ENCODE data around the gene SKIL. TPM values are rescaled to one million over a fixed set of nuclear protein-coding genes. Genes with fewer than 3 reads are reported as not detected.
A peak's percentile ranks its signal among the peaks of the same experiment; 100 is the strongest.

SKIL gene
- total and polyA plus RNA-seq, 3 experiments from 2014 or later, result 3.2 to 29.0 (median 25.9) TPM

GRCh38 chr3:170387950-170388349 is 30.4 kb downstream of the SKIL start:
- H3K27me3 ChIP-seq (ENCODE audit: insufficient read depth, low read length, poor library complexity, severe bottlenecking), result no peaks in the 10 kb centered on the region
- no peak for DNase-seq
- Mint-ChIP-seq H3K27ac (no peak overlapping the region), H3K36me3 (peaks cover 10 to 76% (median 21%) of the 10 kb centered on the region in 3 donors), H3K4me3 (no peak overlapping the region), H3K9me3 (no peaks in the 10 kb centered on the region), H3K4me1 (peaks cover 3 to 14% (median 9%) of the 10 kb centered on the region in 3 donors), H3K27me3 (no peaks in the 10 kb centered on the region)
- H3K27ac ChIP-seq (ENCODE audit: low read depth, low read length), result no peak overlapping the region
- POLR2A ChIA-PET, result interaction anchor here (0.7 kb wide), 1 partner anchor 262 kb away, joined by 8 read pairs; no protein-coding TSS in a partner anchor
- H3K4me1 ChIP-seq (ENCODE audit: insufficient read depth, low read length), result no peaks in the 10 kb centered on the region
- H3K4me3 ChIP-seq (ENCODE audit: low read length), result no peak overlapping the region
- peaks cover 4% of the 10 kb centered on the region for H3K36me3 ChIP-seq (ENCODE audit: insufficient read depth, low read length)
- CTCF ChIA-PET, result no interaction called here
- H3K9me3 ChIP-seq (ENCODE audit: low read length), result no peaks in the 10 kb centered on the region

- Histone ChIP-seq H3K36me3 (ENCODE audit: insufficient read depth, low read length) (peaks cover 4% of the 10 kb centered on the region), H3K4me1 (ENCODE audit: insufficient read depth, low read length) (no peaks in the 10 kb centered on the region), H3K27me3 (ENCODE audit: insufficient read depth, low read length, poor library complexity, severe bottlenecking) (no peaks in the 10 kb centered on the region), H3K4me3 (ENCODE audit: low read length) (no peak overlapping the region), H3K9me3 (ENCODE audit: low read length) (no peaks in the 10 kb centered on the region), H3K27ac (ENCODE audit: low read depth, low read length) (no peak overlapping the region)
- CTCF ChIA-PET, result interaction anchor here (0.8 kb wide), 1 partner anchor 253 kb away, joined by 3 read pairs; no protein-coding TSS in a partner anchor
- H3K4me3 Mint-ChIP-seq, result no peak overlapping the region
- H3K36me3 Mint-ChIP-seq, result peaks cover 10 to 56% (median 13%) of the 10 kb centered on the region in 3 donors
- no peak for DNase-seq
- H3K27me3 Mint-ChIP-seq, result no peaks in the 10 kb centered on the region
- POLR2A ChIA-PET, result interaction anchor here (0.6 to 1.2 kb wide), 2 partner anchors 34 to 198 kb away, joined by 3 to 6 read pairs; no protein-coding TSS in a partner anchor
- H3K27ac Mint-ChIP-seq, result peak overlapping the region in 2 of 8 donors; percentile 46 to 77
- H3K9me3 Mint-ChIP-seq, result no peaks in the 10 kb centered on the region
- H3K4me1 Mint-ChIP-seq, result peaks cover 0 to 3% (median 0%) of the 10 kb centered on the region in 3 donors
These were observed 33.6 kb downstream of the SKIL start for GRCh38 chr3:170391108-170391507.

- H3K4me1 Mint-ChIP-seq, result no peaks in the 10 kb centered on the region
- ChIA-PET CTCF (interaction anchor here (1.1 kb wide), 1 partner anchor 16 kb away, joined by 3 read pairs; no protein-coding TSS in a partner anchor), POLR2A (interaction anchor here (0.5 kb wide), 1 partner anchor 204 kb away, joined by 3 read pairs; no protein-coding TSS in a partner anchor)
- Histone ChIP-seq H3K27ac (ENCODE audit: low read depth, low read length) (no peak overlapping the region), H3K4me1 (ENCODE audit: insufficient read depth, low read length) (no peaks in the 10 kb centered on the region), H3K9me3 (ENCODE audit: low read length) (no peaks in the 10 kb centered on the region), H3K27me3 (ENCODE audit: insufficient read depth, low read length, poor library complexity, severe bottlenecking) (no peaks in the 10 kb centered on the region), H3K4me3 (ENCODE audit: low read length) (no peak overlapping the region), H3K36me3 (ENCODE audit: insufficient read depth, low read length) (no peaks in the 10 kb centered on the region)
- H3K4me3 Mint-ChIP-seq, result no peak overlapping the region
- DNase-seq, result no peak
- H3K36me3 Mint-ChIP-seq, result peaks cover 0 to 14% (median 0%) of the 10 kb centered on the region in 3 donors
- peaks cover 0 to 2% (median 0%) of the 10 kb centered on the region in 5 donors for H3K9me3 Mint-ChIP-seq
- H3K27ac Mint-ChIP-seq, result no peak overlapping the region
- H3K27me3 Mint-ChIP-seq, result no peaks in the 10 kb centered on the region
These were observed 40.2 kb downstream of the SKIL start for GRCh38 chr3:170397685-170398084.

- no peak overlapping the region for H3K4me3 Mint-ChIP-seq
- ChIA-PET CTCF (interaction anchor here (1.2 kb wide), 1 partner anchor 9 kb away, joined by 3 read pairs; no protein-coding TSS in a partner anchor), POLR2A (no interaction called here)
- no peaks in the 10 kb centered on the region for H3K27me3 Mint-ChIP-seq
- H3K27me3 ChIP-seq (ENCODE audit: insufficient read depth, low read length, poor library complexity, severe bottlenecking), result no peaks in the 10 kb centered on the region
- H3K4me1 Mint-ChIP-seq, result no peaks in the 10 kb centered on the region
- no peak overlapping the region for H3K27ac ChIP-seq (ENCODE audit: low read depth, low read length)
- H3K9me3 Mint-ChIP-seq, result peaks cover 0 to 3% (median 0%) of the 10 kb centered on the region in 5 donors
- H3K36me3 ChIP-seq (ENCODE audit: insufficient read depth, low read length), result no peaks in the 10 kb centered on the region
- H3K27ac Mint-ChIP-seq, result no peak overlapping the region
- no peak for DNase-seq
- no peaks in the 10 kb centered on the region for H3K4me1 ChIP-seq (ENCODE audit: insufficient read depth, low read length)
- no peaks in the 10 kb centered on the region for H3K9me3 ChIP-seq (ENCODE audit: low read length)
- H3K36me3 Mint-ChIP-seq, result no peaks in the 10 kb centered on the region
- H3K4me3 ChIP-seq (ENCODE audit: low read length), result no peak overlapping the region
These were observed 47.6 kb downstream of the SKIL start for GRCh38 chr3:170405101-170405500.

DNA sequence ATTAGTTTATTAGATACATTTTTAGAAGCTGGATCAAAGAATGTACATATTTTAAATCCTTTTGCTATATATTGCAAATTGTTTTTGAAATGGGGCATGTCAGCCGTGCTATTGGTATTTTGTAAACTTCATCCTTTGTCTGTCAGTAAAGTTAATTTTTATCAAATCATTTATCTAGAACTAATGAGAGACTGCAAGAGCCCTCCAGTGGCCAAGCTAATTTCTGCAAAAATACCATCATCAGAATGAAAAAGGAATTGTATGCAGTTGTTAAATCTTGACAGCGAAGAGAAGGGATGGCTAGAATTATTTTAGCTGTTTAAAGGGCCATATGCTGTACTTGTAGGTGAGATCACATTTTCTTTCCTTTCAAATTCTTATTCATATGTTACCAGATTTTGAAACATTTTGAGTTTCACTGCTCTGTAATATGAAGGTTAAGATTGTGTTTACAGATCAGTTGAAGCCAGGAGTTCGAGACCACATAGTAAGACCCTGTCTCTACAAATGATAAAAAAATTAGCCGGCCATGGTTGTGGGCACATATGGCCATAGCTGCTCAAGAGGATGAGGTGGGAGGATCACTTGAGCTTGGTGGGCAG is 53.0 kb downstream of the SKIL start:
- H3K4me3 Mint-ChIP-seq, result no peak overlapping the region
- DNase-seq, result no peak
- no peak overlapping the region for H3K27ac ChIP-seq (ENCODE audit: low read depth, low read length)
- H3K27me3 ChIP-seq (ENCODE audit: insufficient read depth, low read length, poor library complexity, severe bottlenecking), result no peaks in the 10 kb centered on the region
- no peaks in the 10 kb centered on the region for H3K36me3 ChIP-seq (ENCODE audit: insufficient read depth, low read length)
- no peaks in the 10 kb centered on the region for H3K4me1 ChIP-seq (ENCODE audit: insufficient read depth, low read length)
- H3K4me3 ChIP-seq (ENCODE audit: low read length), result no peak overlapping the region
- CTCF ChIA-PET, result interaction anchor here (1.0 to 1.6 kb wide), 2 partner anchors 14 to 20 kb away, joined by 3 to 5 read pairs; no protein-coding TSS in a partner anchor
- peaks cover 0 to 20% of the 10 kb centered on the region in 2 donors for H3K27me3 Mint-ChIP-seq
- H3K4me1 Mint-ChIP-seq, result peaks cover 0 to 3% (median 0%) of the 10 kb centered on the region in 3 donors
- no peaks in the 10 kb centered on the region for H3K9me3 Mint-ChIP-seq
- H3K27ac Mint-ChIP-seq, result peak overlapping the region in 1 of 8 donors; percentile 66
- no peaks in the 10 kb centered on the region for H3K9me3 ChIP-seq (ENCODE audit: low read length)
- POLR2A ChIA-PET, result no interaction called here
- no peaks in the 10 kb centered on the region for H3K36me3 Mint-ChIP-seq

DNA sequence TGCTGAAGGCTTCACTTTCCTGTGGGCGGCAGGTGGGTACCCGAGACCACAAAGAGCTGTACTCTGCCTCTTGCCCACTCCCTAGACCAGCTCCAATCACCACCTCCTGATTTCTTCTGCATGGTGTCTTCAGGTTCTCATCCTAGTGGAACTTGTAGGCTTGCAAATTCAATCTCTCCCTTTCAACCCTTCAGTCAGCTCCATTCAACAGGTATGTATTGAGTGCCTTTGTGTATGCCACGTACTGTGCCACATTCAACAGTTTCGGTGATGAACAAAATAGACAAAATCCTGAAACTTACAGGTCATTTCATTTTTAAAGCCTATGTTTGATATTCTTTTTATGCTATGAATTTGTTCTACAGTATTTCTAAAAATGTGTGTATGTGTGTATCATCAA is 55.8 kb downstream of the SKIL start:
- DNase-seq, result no peak
- Mint-ChIP-seq H3K36me3 (no peaks in the 10 kb centered on the region), H3K9me3 (no peaks in the 10 kb centered on the region), H3K27me3 (peaks cover 7 to 40% of the 10 kb centered on the region in 2 donors), H3K4me1 (peaks cover 2 to 6% (median 3%) of the 10 kb centered on the region in 3 donors), H3K27ac (no peak overlapping the region), H3K4me3 (no peak overlapping the region)
- Histone ChIP-seq H3K4me3 (ENCODE audit: low read length) (no peak overlapping the region), H3K27me3 (ENCODE audit: insufficient read depth, low read length, poor library complexity, severe bottlenecking) (no peaks in the 10 kb centered on the region), H3K4me1 (ENCODE audit: insufficient read depth, low read length) (no peaks in the 10 kb centered on the region), H3K27ac (ENCODE audit: low read depth, low read length) (no peak overlapping the region), H3K9me3 (ENCODE audit: low read length) (no peaks in the 10 kb centered on the region), H3K36me3 (ENCODE audit: insufficient read depth, low read length) (no peaks in the 10 kb centered on the region)
- POLR2A ChIA-PET, result no interaction called here
- CTCF ChIA-PET, result interaction anchor here (1.0 to 4.1 kb wide), 9 partner anchors 8 to 399 kb away, joined by 3 to 21 read pairs (median 3); no protein-coding TSS in a partner anchor

- Mint-ChIP-seq H3K9me3 (no peaks in the 10 kb centered on the region), H3K36me3 (no peaks in the 10 kb centered on the region), H3K4me1 (peaks cover 5 to 12% (median 6%) of the 10 kb centered on the region in 3 donors), H3K27ac (no peak overlapping the region), H3K4me3 (no peak overlapping the region), H3K27me3 (peaks cover 9 to 46% of the 10 kb centered on the region in 2 donors)
- Histone ChIP-seq H3K36me3 (ENCODE audit: insufficient read depth, low read length) (no peaks in the 10 kb centered on the region), H3K27me3 (ENCODE audit: insufficient read depth, low read length, poor library complexity, severe bottlenecking) (peaks cover 6% of the 10 kb centered on the region), H3K9me3 (ENCODE audit: low read length) (no peaks in the 10 kb centered on the region), H3K4me1 (ENCODE audit: insufficient read depth, low read length) (peaks cover 4% of the 10 kb centered on the region), H3K4me3 (ENCODE audit: low read length) (no peak overlapping the region), H3K27ac (ENCODE audit: low read depth, low read length) (no peak overlapping the region)
- CTCF ChIA-PET, result interaction anchor here (0.6 to 4.1 kb wide), 14 partner anchors 9 to 398 kb away, joined by 3 to 21 read pairs (median 3); no protein-coding TSS in a partner anchor
- POLR2A ChIA-PET, result no interaction called here
- DNase-seq, result peak in 2 of 5 donors; percentile 22 to 41
These were observed 56.7 kb downstream of the SKIL start for GRCh38 chr3:170414202-170414663.

GRCh38 chr3:170417090-170417489 is 59.6 kb downstream of the SKIL start:
- Mint-ChIP-seq H3K4me1 (peaks cover 11 to 26% (median 11%) of the 10 kb centered on the region in 3 donors), H3K9me3 (no peaks in the 10 kb centered on the region), H3K27ac (no peak overlapping the region), H3K27me3 (peaks cover 20 to 61% of the 10 kb centered on the region in 2 donors), H3K36me3 (no peaks in the 10 kb centered on the region), H3K4me3 (peak overlapping the region in 1 of 7 donors; percentile 23)
- H3K36me3 ChIP-seq (ENCODE audit: insufficient read depth, low read length), result no peaks in the 10 kb centered on the region
- no peak overlapping the region for H3K27ac ChIP-seq (ENCODE audit: low read depth, low read length)
- no peak for DNase-seq
- H3K9me3 ChIP-seq (ENCODE audit: low read length), result no peaks in the 10 kb centered on the region
- ChIA-PET CTCF (no interaction called here), POLR2A (no interaction called here)
- H3K4me1 ChIP-seq (ENCODE audit: insufficient read depth, low read length), result peaks cover 8% of the 10 kb centered on the region
- H3K4me3 ChIP-seq (ENCODE audit: low read length), result no peak overlapping the region
- H3K27me3 ChIP-seq (ENCODE audit: insufficient read depth, low read length, poor library complexity, severe bottlenecking), result peaks cover 20% of the 10 kb centered on the region

All from CD8-positive, alpha-beta memory T cell (primary cell).